ENCODE measurements around the gene ZFHX2. TPM values are rescaled to one million over a fixed set of nuclear protein-coding genes. Genes with fewer than 3 reads are reported as not detected.
"Not testable (repeated sequence)": the region's sequence is repeated elsewhere in the genome, so short reads cannot be mapped to it uniquely, and the experiment has no call there.

The ZFHX2 gene
- 2.2 and 3.4 TPM in 2 replicates for total RNA-seq (2014; rRNA removed; shearing (Covaris generic))

GRCh38 chr14:23551266-23552028 is at the start of gene ZFHX2:
ZFHX2 (minus strand) TSS chr14:23551765; CDS start chr14:23535325, 16,440 bp downstream.
- H3K27me3 ChIP-seq (ENCODE audit: control insufficient read depth, insufficient read depth, low read length): no peaks in the 10 kb centered on the region
- peak; percentile 98 for DNase-seq

DNA sequence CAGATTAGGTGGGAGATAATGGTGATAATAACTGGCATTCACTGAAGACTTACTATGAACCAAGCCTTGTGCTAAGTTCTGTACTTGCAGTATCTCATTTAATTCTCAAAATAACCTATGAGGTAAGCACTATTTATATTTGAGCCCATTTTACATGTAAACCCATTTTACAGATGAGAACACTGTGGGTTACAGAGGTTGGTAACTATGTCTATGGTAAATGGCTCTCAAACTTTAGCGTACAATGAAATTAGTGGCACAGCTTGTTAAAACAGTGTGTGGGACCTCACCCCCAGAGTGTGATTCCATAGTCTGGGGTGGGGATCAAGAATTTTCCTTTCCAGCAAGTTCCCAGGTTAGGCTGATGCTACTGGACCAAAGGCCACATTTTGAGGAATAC is 49.2 kb upstream of the ZFHX2 start:
- Histone ChIP-seq H3K4me3 (ENCODE audit: insufficient read depth, low read depth, low read length) (no peak overlapping the region), H3K36me3 (replicated peaks; ENCODE audit: control insufficient read depth, insufficient read depth, low read length) (no peaks in the 10 kb centered on the region)

More at GRCh38 chr14:23551266-23552028, at the start of gene ZFHX2:
- Histone ChIP-seq H3K36me3 (replicated peaks; ENCODE audit: control insufficient read depth, insufficient read depth, low read length) (no peaks in the 10 kb centered on the region), H3K4me3 (ENCODE audit: insufficient read depth, low read depth, low read length) (peak within 1 kb of the TSS; percentile 93)

DNA sequence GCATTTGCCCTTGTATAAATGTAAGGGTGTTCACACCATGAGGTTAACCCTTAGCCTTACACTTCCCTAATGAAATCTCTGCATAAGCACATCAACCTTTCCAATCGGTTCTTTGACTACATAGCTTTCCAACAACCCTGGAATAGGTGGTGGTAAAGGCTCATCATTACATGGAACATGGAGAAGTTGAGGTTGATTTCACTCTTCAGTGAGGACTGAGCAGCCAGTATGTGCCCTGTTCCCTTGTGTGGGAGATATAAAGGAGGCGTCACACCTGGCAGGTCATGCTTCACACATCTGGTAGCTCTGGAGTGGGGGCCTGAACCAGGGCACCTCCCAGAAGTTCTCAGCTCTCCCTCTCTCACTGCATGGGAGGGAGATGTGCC is 48.8 kb upstream of the ZFHX2 start:
- Histone ChIP-seq H3K36me3 (replicated peaks; ENCODE audit: control insufficient read depth, insufficient read depth, low read length) (no peaks in the 10 kb centered on the region), H3K4me3 (ENCODE audit: insufficient read depth, low read depth, low read length) (no peak overlapping the region), H3K27me3 (ENCODE audit: control insufficient read depth, insufficient read depth, low read length) (no peaks in the 10 kb centered on the region)
- DNase-seq: no peak

More for the DNA sequence above, 49.2 kb upstream of the ZFHX2 start:
- H3K27me3 ChIP-seq (ENCODE audit: control insufficient read depth, insufficient read depth, low read length): no peaks in the 10 kb centered on the region
- DNase-seq: no peak

DNA sequence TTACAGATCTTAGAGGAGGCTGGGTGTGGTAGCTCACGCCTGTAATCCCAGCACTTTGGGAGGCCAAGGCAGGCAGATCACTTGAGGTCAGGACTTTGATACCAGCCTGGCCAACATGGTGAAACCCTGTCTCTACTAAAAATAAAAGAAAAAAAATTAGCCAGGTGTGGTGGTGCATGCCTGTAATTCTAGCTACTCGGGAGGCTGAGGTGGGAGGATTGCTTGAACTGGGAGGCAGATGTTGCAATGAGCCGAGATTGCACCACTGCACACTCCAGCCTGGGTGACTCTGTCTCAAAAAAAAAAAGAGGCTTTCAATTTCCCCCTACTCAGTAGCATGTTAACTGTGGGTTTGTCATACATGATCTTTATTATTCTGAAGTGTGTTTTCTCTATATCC is 42.6 kb upstream of the ZFHX2 start:
- not testable (repeated sequence) for H3K36me3 ChIP-seq (replicated peaks; ENCODE audit: control insufficient read depth, insufficient read depth, low read length); DNase-seq

DNA sequence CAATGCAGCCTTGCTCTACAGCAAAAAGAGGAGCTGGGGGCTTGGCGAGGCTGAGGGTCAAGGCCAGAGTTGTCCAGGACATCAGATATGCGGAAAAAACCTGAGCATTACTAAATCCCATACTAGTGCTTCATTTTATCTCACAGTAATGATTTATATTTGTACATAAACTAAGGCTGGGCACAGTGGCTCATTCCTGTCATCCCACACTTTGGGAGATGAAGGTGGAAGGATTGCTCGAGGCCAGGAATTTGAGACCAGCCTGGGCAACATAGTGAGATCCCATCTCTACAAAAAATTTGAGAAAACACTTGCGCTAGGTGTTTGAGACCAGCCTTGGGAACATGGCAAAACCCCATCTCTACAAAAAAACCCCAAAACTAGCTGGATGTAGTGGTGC is 38.6 kb upstream of the ZFHX2 start:
- no peak overlapping the region for H3K4me3 ChIP-seq (ENCODE audit: insufficient read depth, low read depth, low read length)
- no peaks in the 10 kb centered on the region for H3K27me3 ChIP-seq (ENCODE audit: control insufficient read depth, insufficient read depth, low read length)
- no peaks in the 10 kb centered on the region for H3K36me3 ChIP-seq (replicated peaks; ENCODE audit: control insufficient read depth, insufficient read depth, low read length)
- no peak for DNase-seq

More for the DNA sequence above, 42.6 kb upstream of the ZFHX2 start:
- H3K4me3 ChIP-seq (ENCODE audit: insufficient read depth, low read depth, low read length); H3K27me3 ChIP-seq (ENCODE audit: control insufficient read depth, insufficient read depth, low read length): not testable (repeated sequence)

DNA sequence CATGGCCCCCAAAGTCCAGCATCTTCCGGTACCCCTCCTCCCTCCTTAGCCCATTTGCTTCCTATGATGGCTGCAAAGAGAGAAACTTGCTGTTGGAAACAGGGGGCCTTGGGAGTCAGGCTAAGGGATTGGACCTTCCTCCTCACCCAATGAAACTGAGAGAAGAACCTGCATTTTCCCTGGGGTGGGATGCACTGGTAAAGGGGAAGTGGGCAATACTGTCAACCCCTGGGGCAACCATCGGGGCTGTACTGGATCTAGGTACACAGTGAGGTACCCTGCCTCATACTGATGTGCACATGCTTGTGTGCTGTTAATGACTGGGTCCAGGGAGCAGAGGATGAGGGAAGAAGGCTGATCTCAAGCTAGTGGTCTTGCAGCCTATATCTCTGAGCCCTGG is 38.0 kb upstream of the ZFHX2 start:
- no peak for DNase-seq
- Histone ChIP-seq H3K27me3 (ENCODE audit: control insufficient read depth, insufficient read depth, low read length) (no peaks in the 10 kb centered on the region), H3K36me3 (replicated peaks; ENCODE audit: control insufficient read depth, insufficient read depth, low read length) (no peaks in the 10 kb centered on the region), H3K4me3 (ENCODE audit: insufficient read depth, low read depth, low read length) (no peak overlapping the region)

GRCh38 chr14:23588884-23589598 is 37.5 kb upstream of the ZFHX2 start:
- no peak overlapping the region for H3K4me3 ChIP-seq (ENCODE audit: insufficient read depth, low read depth, low read length)
- H3K27me3 ChIP-seq (ENCODE audit: control insufficient read depth, insufficient read depth, low read length): no peaks in the 10 kb centered on the region
- DNase-seq: peak; percentile 93
- no peaks in the 10 kb centered on the region for H3K36me3 ChIP-seq (replicated peaks; ENCODE audit: control insufficient read depth, insufficient read depth, low read length)

GRCh38 chr14:23584527-23585203 is 33.1 kb upstream of the ZFHX2 start:
- H3K36me3 ChIP-seq (replicated peaks; ENCODE audit: control insufficient read depth, insufficient read depth, low read length); H3K27me3 ChIP-seq (ENCODE audit: control insufficient read depth, insufficient read depth, low read length); H3K4me3 ChIP-seq (ENCODE audit: insufficient read depth, low read depth, low read length); DNase-seq: not testable (repeated sequence)

DNA sequence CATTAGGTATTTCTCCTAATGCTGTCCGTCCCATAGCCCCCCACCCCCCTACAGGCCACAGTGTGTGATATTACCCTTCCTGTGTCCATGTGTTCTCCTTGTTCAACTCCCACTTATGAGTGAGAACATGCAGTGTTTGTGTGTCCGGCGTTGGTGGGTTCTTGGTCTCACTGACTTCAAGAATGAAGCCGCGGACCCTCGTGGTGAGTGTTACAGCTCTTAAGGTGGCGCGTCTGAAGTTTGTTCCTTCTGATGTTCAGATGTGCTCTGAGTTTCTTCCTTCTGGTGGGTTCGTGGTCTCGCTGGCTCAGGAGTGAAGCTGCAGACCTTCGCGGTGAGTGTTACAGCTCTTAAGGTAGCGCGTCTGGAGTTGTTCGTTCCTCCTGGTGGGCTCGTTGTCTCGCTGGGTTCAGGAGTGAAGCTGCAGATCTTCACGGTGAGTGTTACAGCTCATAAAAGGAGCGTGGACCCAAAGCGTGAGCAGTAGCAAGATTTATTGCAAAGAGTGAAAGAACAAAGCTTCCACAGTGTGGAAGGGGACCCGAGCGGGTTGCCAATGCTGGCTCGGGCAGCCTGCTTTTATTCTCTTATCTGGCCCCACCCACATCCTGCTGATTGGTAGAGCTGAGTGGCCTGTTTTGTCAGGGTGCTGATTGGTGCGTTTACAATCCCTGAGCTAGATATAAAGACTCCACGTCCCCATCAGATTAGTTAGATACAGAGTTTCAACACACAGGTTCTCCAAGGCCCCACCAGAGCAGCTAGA is 32.4 kb upstream of the ZFHX2 start:
- H3K4me3 ChIP-seq (ENCODE audit: insufficient read depth, low read depth, low read length); H3K27me3 ChIP-seq (ENCODE audit: control insufficient read depth, insufficient read depth, low read length); H3K36me3 ChIP-seq (replicated peaks; ENCODE audit: control insufficient read depth, insufficient read depth, low read length); DNase-seq: not testable (repeated sequence)

DNA sequence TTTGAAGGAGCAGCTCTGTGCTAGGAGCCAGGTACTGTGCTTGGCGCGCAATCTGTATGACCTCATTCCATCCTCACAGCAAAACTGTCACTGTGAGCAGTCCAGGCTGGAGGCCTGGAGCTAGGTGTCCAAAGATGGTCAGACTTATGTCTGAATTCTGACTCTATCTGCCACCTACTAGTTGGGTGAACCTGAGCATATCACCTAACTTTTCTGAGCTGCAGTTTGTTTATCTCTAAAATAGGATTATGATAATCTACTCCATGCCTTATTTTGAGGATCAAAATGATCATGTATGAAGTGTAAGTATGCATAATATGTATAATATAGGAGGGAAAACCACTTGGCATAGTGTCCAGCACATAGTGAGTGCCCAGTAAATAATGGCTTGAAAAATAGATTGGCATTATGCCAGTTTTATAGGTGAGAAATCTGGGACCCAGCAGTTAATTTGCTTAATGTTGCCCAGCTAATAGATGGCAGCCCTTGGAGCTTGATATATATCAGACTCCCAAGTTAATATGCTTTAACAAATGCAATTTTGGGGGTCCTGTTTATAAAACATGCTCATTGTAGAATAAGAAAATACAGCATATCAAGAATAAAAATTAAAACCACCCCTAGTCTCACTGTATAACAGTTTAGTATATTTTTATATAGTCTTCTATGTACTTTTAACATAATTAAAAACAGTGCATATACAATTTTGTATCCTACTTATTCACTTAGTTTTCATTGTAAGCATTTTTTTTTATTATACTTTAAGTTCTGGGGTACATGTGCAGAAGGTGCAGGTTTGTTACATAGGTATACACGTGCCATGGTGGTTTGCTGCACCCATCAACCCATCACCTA is 31.6 kb upstream of the ZFHX2 start:
- no peaks in the 10 kb centered on the region for H3K36me3 ChIP-seq (replicated peaks; ENCODE audit: control insufficient read depth, insufficient read depth, low read length)
- peaks cover 10% of the 10 kb centered on the region; the same call in 1 of the 2 replicates for H3K27me3 ChIP-seq (ENCODE audit: control insufficient read depth, insufficient read depth, low read length)
- DNase-seq: no peak
- no peak overlapping the region for H3K4me3 ChIP-seq (ENCODE audit: insufficient read depth, low read depth, low read length)

DNA sequence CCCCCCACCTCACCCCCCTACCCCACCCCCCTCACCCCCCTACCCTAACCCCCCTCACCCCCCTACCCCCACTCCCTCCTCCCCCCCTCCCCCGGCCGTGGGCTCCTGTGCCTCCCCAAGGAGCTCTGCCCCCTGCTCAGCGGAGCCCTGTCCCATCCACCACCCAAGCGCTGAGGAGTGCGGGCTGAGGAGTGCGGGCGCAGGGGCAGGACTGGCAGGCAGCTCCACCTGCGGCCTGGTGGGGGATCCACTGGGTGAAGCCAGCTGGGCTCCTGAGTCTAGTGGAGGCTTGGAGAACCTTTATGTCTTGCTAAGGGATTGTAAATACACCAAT is 29.4 kb upstream of the ZFHX2 start:
- no peak overlapping the region for H3K4me3 ChIP-seq (ENCODE audit: insufficient read depth, low read depth, low read length)
- no peaks in the 10 kb centered on the region for H3K36me3 ChIP-seq (replicated peaks; ENCODE audit: control insufficient read depth, insufficient read depth, low read length)
- peaks cover 31% of the 10 kb centered on the region for H3K27me3 ChIP-seq (ENCODE audit: control insufficient read depth, insufficient read depth, low read length)
- peak; percentile 62 for DNase-seq

DNA sequence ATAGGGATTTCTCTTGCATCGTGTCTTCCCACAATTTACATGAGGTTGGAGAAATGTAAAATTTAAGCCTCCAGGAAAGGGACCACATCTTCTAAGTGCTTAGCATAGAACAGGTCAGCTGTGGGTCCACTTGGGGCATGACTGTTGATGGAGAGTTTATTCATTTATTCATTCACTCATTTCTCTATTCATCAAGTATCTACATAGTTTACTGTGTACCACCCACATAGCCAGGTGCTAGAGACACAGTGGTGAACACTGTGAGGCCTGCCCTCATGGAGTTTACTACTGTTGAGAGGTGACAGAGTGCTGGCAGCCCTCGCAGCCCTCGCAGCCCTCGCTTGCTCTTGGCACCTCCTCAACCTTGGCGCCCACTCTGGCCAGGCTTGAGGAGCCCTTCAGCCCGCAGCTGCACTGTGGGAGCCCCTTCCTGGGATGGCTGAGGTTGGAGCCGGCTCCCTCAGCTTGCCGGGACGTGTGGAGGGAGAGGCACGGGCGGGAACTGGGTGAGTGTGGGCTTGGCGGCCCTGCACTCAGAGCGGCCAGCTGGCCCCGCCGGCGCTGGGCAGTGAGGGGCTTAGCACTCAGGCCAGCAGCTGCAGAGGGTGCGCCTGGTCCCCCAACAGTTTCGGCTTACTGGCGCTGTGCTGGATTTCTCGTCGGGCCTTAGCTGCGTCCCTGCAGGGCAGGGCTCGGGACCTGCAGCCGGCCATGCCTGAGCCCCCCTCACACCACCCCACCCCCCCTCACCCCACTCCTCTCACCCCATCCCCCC is 28.8 kb upstream of the ZFHX2 start:
- H3K36me3 ChIP-seq (replicated peaks; ENCODE audit: control insufficient read depth, insufficient read depth, low read length): no peaks in the 10 kb centered on the region
- DNase-seq: no peak
- peaks cover 37% of the 10 kb centered on the region for H3K27me3 ChIP-seq (ENCODE audit: control insufficient read depth, insufficient read depth, low read length)
- no peak overlapping the region for H3K4me3 ChIP-seq (ENCODE audit: insufficient read depth, low read depth, low read length)

GRCh38 chr14:23579739-23580138 is 28.2 kb upstream of the ZFHX2 start:
- no peak overlapping the region for H3K4me3 ChIP-seq (ENCODE audit: insufficient read depth, low read depth, low read length)
- H3K36me3 ChIP-seq (replicated peaks; ENCODE audit: control insufficient read depth, insufficient read depth, low read length): no peaks in the 10 kb centered on the region
- peaks cover 43% of the 10 kb centered on the region for H3K27me3 ChIP-seq (ENCODE audit: control insufficient read depth, insufficient read depth, low read length)
- DNase-seq: peak; percentile 17
